Measurements from ENCODE around the gene DFFA.

DFFA gene

DNA sequence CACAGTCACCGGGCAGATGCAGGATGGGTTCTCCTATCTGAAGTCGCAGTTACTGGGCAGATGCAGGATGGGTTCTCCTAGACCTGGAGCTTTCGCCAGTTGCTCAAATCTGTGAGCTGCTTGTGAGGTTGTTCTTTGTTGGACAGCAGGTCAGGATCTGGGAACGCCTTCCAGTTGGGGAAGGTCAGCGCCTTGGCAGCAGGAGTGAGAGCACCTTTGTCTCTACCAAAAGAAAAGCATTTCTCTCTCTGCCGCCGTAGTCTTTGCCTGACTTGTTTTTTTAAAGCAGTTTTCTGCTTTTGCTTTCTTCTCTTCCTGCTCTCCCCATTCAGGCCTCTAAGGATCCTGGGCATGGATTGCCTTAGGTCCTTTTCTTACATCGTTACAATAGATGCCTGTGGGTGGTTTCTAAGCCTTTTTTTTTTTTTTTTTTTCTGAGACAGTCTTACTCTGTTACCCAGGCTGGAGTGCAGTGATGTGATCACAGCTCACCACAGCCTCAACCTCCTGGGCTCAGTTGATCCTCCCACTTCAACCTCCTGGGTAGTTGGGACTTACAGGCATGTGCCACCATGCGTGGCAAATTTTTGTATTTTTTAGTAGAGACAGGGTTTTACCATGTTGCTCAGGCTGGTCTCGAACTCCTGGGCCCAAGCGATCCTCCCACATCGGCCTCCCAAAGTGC lies 18.1 kb upstream of the DFFA start:
- Histone ChIP-seq H3K9me3 (no peaks in the 10 kb centered on the region), H3K4me3 (no peak overlapping the region), H3K4me1 (peaks cover 0 to 12% (median 5%) of the 10 kb centered on the region in 4 donors), H3K27ac (no peak overlapping the region), H3K27me3 (no peaks in the 10 kb centered on the region), H3K36me3 (peaks cover 0 to 4% (median 0%) of the 10 kb centered on the region in 3 donors)
- TF ChIP-seq, protein P1, sequence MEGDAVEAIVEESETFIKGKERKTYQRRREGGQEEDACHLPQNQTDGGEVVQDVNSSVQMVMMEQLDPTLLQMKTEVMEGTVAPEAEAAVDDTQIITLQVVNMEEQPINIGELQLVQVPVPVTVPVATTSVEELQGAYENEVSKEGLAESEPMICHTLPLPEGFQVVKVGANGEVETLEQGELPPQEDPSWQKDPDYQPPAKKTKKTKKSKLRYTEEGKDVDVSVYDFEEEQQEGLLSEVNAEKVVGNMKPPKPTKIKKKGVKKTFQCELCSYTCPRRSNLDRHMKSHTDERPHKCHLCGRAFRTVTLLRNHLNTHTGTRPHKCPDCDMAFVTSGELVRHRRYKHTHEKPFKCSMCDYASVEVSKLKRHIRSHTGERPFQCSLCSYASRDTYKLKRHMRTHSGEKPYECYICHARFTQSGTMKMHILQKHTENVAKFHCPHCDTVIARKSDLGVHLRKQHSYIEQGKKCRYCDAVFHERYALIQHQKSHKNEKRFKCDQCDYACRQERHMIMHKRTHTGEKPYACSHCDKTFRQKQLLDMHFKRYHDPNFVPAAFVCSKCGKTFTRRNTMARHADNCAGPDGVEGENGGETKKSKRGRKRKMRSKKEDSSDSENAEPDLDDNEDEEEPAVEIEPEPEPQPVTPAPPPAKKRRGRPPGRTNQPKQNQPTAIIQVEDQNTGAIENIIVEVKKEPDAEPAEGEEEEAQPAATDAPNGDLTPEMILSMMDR (IDR thresholded peaks at IDR 0.05): no peak
- intact Hi-C loops (cut with DNase I; ENCODE audit: low total_unique reads): loop anchor here (5.0 kb wide), 1 partner anchor 58 kb away; the partner anchor contains the start of gene CENPS
- DNase-seq: no peak

DNA sequence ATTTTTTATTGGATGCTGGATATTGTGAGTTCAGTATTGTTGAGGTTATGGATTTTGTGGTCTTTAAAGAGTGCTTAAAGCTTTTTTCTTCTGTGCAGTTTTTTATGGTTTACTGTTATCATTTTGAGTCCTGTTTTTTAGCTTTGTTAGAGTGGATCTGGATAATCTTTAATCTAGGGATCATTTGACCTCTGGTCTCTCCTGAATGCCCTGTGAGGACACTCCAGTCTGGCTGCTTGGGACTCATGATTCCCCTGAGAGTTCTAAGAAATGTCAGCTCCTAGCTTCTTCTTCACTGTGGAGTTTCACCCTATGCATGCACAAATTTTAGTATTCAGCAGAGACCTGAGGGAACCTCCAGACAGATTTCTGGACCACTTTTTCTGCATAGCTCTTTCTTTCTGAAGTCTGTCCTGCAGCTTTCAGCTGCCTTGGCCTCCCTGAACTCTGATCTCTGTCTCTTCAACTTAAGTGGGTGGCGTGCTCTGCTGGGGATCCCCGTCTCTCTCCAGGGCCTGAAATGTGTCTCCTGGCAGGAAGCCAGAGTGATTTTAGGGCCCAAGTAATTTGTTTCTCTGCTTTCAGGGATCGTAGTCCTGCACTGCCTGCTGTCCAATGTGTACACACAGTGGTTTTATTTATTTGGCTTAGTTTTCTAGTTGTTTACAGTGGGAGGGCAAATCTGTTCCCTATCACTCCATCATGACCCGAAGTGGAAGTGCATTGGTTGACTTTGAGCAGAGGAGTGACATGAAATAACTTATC lies 17.1 kb upstream of the DFFA start:
- no peaks in the 10 kb centered on the region for H3K9me3 ChIP-seq
- no peaks in the 10 kb centered on the region for H3K27me3 ChIP-seq
- H3K4me3 ChIP-seq: no peak overlapping the region
- no peak overlapping the region for H3K27ac ChIP-seq
- H3K4me1 ChIP-seq: peaks cover 0 to 2% (median 0%) of the 10 kb centered on the region in 4 donors
- TF ChIP-seq, protein P1 (IDR thresholded peaks at IDR 0.05): no peak
- DNase-seq: no peak
- intact Hi-C loops (cut with DNase I; ENCODE audit: low total_unique reads): loop anchor here (5.0 kb wide), 1 partner anchor 57 kb away; the partner anchor contains the start of gene CENPS
- H3K36me3 ChIP-seq: peaks cover 0 to 4% (median 0%) of the 10 kb centered on the region in 3 donors

DNA sequence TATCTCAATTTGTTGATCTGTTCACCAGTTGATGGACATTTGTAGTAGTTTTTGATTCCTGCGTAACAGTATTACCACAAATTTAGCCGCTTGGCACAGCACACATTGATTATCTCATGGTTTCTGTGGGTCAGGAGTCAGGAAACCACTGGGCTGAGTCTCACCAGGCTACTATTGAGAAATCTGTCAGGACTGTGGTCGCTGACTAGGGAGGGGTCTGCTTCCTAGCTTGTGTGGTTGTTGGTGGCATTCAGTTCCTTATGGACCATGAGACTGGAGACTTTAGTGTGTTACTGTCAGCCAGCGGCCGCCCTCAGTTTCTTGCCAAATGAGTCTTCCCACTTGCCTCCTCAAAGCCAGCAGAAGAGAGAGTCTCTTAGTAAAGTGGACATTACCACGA lies 12.2 kb upstream of the DFFA start:
- Histone ChIP-seq H3K27ac (no peak overlapping the region), H3K4me1 (no peaks in the 10 kb centered on the region), H3K27me3 (no peaks in the 10 kb centered on the region), H3K36me3 (no peaks in the 10 kb centered on the region), H3K9me3 (no peaks in the 10 kb centered on the region), H3K4me3 (no peak overlapping the region)
- DNase-seq: no peak
- TF ChIP-seq, protein P1 (IDR thresholded peaks at IDR 0.05): no peak
- intact Hi-C loops (cut with DNase I; ENCODE audit: low total_unique reads): no loop called here

DNA sequence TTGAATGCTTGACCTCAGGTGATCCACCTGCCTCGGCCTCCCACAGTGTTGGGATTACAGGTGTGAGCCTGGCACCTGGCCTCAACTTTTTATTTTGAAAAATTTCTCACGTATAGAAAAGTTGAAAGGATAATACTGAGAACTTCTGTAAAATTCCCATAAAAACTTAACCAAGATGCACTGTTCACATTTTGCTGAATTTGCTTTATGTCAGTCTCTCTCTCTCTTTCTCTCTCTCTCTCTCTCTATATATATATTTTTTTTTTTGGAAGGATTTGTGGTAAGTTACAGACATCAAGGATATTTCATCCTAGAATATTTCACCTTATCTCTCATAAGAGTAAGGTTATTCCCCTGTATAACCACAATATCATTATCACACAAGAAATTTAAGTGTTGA lies 8.3 kb upstream of the DFFA start:
- no peak for DNase-seq
- no peak overlapping the region for H3K4me3 ChIP-seq
- H3K27ac ChIP-seq: no peak overlapping the region
- peaks cover 0 to 14% (median 9%) of the 10 kb centered on the region in 4 donors for H3K4me1 ChIP-seq
- H3K36me3 ChIP-seq: no peaks in the 10 kb centered on the region
- no peaks in the 10 kb centered on the region for H3K9me3 ChIP-seq
- intact Hi-C loops (cut with DNase I; ENCODE audit: low total_unique reads): no loop called here
- no peaks in the 10 kb centered on the region for H3K27me3 ChIP-seq
- TF ChIP-seq, protein P1 (IDR thresholded peaks at IDR 0.05): no peak

DNA sequence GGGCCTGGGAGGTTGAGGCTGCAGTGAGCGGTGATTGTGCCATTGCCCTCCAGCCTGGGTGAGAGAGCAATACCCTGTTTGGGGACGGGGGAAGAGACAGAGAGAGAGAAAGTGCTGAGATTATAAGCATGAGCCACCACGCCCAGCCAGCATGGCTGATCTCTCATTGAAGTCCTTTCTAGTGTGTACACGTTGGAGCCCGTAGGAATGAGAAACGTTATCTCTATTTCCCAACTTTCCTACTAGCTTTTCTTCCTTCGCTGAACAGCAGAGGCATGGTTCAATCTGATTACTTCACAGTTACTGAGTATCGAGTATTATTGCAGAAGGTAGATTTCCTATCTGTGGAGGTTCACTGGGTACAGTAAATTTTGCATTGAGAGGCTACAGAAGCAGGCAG lies 7.0 kb upstream of the DFFA start:
- H3K4me1 ChIP-seq: peaks cover 0 to 21% (median 11%) of the 10 kb centered on the region in 4 donors
- intact Hi-C loops (cut with DNase I; ENCODE audit: low total_unique reads): no loop called here
- no peak for DNase-seq

More for the DNA sequence above, 7.0 kb upstream of the DFFA start:
- Histone ChIP-seq H3K4me3 (no peak overlapping the region), H3K9me3 (no peaks in the 10 kb centered on the region), H3K27ac (no peak overlapping the region), H3K36me3 (no peaks in the 10 kb centered on the region), H3K27me3 (no peaks in the 10 kb centered on the region)
- TF ChIP-seq, protein P1 (IDR thresholded peaks at IDR 0.05): no peak

Data from tibial artery (tissue), 4 donors.